Ectodermal cell (in vitro differentiated cells): ENCODE data around the gene OR2V1.
"Not testable (repeated sequence)": the region's sequence is repeated elsewhere in the genome, so short reads cannot be mapped to it uniquely, and the experiment has no call there.

Experiments used
- H3K27ac ChIP-seq: 2 replicates; pipeline ENCODE4 v1.7.0; 2013; ENCODE audit warnings: mild to moderate bottlenecking, low read depth, low read length; ENCODE audit not compliant: insufficient read depth, poor library complexity, severe bottlenecking
- H3K27me3 ChIP-seq: 2 replicates; pipeline ENCODE4 v1.7.0; 2013; ENCODE audit warnings: mild to moderate bottlenecking, low read length; ENCODE audit not compliant: insufficient read depth, control insufficient read depth, poor library complexity, severe bottlenecking
- H3K36me3 ChIP-seq: one replicate; pipeline ENCODE4 v1.7.0; 2013; ENCODE audit warnings: low read length; ENCODE audit not compliant: control insufficient read depth, insufficient read depth
- H3K4me1 ChIP-seq: one replicate; pipeline ENCODE4 v1.7.0; 2013; ENCODE audit warnings: low read length; ENCODE audit not compliant: control insufficient read depth, insufficient read depth
- H3K4me3 ChIP-seq: 2 replicates; pipeline ENCODE4 v1.7.0; 2013; ENCODE audit warnings: low read depth, low read length, control low read depth; ENCODE audit not compliant: insufficient read depth
- H3K9me3 ChIP-seq: 2 replicates; pipeline ENCODE4 v1.7.0; 2013; ENCODE audit warnings: mild to moderate bottlenecking, low read length, moderate library complexity; ENCODE audit not compliant: control insufficient read depth
- WGBS, 2 experiments: methylation state at CpG; one replicate each; pipeline ENCODE4 v1.1.7; 2013; ENCODE audit warnings: missing lambda C conversion rate in 2 of 2; 5-methylcytosine and 5-hydroxymethylcytosine counted together

The OR2V1 gene

GRCh38 chr5:181104606-181105390 is 26.2 kb downstream of the OR2V1 start:
- H3K4me1 ChIP-seq, H3K36me3 ChIP-seq, H3K4me3 ChIP-seq, H3K27ac ChIP-seq, H3K9me3 ChIP-seq: not testable (repeated sequence)
- WGBS, 2 experiments, result 45 to 49% methylated on average over 10 to 14 of the region's 20 CpGs
- peaks cover 38% of the 10 kb centered on the region for H3K27me3 ChIP-seq

DNA sequence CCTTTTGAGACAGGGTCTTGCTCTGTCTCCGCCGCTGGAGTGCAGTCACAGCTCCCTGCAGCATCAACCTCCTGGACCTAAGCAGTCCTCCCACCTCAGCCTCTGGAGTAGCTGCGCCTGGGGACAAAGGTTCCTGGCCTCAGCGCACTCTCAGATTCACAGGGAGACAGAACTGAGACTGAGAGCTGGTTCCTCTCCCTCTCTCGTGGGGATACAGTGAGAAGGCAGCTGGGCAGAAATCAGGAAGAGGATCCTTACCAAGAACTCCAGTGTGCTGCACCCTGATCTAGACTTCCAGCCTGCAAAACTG is 26.8 kb downstream of the OR2V1 start:
- H3K27me3 ChIP-seq, result peaks cover 44% of the 10 kb centered on the region
- not testable (repeated sequence) for H3K4me3 ChIP-seq, H3K36me3 ChIP-seq, H3K4me1 ChIP-seq, H3K9me3 ChIP-seq, H3K27ac ChIP-seq
- WGBS, 2 experiments, result 36 to 39% methylated on average over 5 of the region's 5 CpGs

DNA sequence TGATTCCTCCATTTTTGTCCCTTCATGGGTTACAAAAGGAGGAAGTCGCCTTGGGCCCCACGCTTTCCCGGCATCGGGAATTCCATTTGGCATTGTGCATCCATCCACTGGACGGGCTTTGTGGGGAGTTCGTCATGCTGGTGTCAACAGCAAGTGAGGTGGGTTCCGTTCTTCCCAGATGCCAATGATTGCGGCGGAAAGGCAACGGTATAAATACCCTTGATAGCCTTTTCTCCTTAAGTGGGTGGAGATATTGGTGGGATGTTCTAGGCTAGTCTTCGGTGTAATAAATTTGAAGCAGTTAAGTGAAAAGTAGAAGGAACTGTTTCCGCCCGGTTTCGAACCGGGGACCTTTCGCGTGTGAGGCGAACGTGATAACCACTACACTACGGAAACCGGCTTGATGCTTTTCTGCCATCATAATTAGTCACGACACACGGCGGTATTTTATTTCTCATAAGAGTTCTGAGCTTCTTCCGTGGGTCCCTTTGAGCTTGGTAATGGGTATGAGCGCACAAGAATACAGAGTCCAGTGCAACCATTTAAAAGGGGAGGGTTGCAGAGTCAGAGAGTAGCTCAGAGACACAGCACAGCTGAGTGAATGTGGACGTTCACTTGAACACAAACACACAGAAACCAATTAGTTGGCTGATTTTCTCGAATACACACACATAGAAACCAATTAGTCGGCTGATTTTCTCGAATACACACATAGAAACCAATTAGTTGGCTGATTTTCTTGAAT is 28.9 kb downstream of the OR2V1 start:
- H3K9me3 ChIP-seq, H3K4me3 ChIP-seq, H3K36me3 ChIP-seq, H3K27ac ChIP-seq, H3K4me1 ChIP-seq: not testable (repeated sequence)
- H3K27me3 ChIP-seq, result peaks cover 48% of the 10 kb centered on the region
- no CpG with 5 or more reads among the region's 30 CpGs for WGBS, 2 experiments

DNA sequence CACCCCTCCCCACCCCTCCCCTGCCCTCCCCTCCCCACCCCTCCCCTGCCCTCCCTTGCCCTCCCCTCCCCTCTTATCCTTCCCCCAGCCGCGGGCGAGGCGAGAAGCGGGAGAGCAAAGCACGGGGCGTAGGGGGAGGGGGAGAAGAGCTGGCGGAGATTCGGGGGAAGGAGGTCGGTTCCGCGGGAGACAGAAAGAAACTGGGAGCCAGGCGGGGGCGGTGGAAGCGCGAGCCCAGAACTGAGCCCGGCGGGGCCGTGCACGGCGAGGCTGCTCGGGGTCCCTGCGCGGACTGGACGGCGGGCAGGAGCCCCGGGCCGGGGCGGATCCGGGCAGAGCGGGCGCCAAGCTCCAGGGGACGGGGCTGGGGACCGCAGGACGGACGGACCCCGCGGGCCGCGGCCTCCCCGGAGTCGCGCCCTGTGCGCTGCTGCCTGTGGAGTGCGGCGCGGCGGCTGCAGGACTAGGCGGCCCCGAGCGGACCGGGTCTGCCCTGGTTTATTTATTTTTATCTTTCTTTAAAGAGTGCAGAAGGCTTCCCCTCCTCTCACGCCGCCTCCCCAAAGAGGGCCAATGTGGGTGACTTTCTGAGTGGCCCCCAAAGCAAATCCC is 29.8 kb downstream of the OR2V1 start:
- not testable (repeated sequence) for H3K9me3 ChIP-seq, H3K4me3 ChIP-seq, H3K36me3 ChIP-seq, H3K4me1 ChIP-seq, H3K27ac ChIP-seq
- 7% methylated on average over 7 of the region's 54 CpGs; no CpG with 5 or more reads in 1 of the 2 experiments for WGBS, 2 experiments
- peaks cover 43% of the 10 kb centered on the region for H3K27me3 ChIP-seq

- Histone ChIP-seq H3K27ac (no peak overlapping the region), H3K4me3 (peak overlapping the region; percentile 4), H3K4me1 (no peaks in the 10 kb centered on the region), H3K36me3 (no peaks in the 10 kb centered on the region), H3K27me3 (peaks cover 35% of the 10 kb centered on the region), H3K9me3 (no peaks in the 10 kb centered on the region)
- 32% methylated on average over 56 to 57 of the region's 62 CpGs for WGBS, 2 experiments
Measured at GRCh38 chr5:181100121-181100875, 30.7 kb downstream of the OR2V1 start.

DNA sequence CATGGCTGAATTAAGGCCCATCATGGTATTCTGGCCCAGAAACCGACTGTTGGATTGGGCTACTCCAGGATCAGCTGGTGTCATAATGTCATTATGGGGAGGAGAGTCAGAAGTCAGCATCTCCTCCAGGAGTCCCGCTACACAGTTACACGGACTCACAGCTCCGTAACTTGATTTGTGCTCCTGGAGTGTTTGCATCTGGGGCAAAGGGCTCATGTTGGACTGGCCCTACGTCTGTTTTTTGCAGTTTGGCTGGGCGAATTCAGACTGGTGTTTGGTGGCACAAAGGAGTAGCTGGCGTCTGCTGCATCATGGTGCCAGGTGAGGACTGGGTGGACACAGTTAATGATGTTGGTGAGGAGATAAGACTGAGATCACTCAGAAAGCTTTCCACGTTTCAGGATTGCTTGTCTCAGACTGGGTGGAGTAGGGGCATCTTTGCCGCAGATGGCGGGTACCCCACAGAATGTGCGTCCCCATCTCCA is 31.3 kb downstream of the OR2V1 start:
- no peaks in the 10 kb centered on the region for H3K4me1 ChIP-seq
- WGBS, 2 experiments, result 66 to 67% methylated on average over 11 of the region's 11 CpGs
- H3K9me3 ChIP-seq, result no peaks in the 10 kb centered on the region
- no peak overlapping the region for H3K27ac ChIP-seq
- no peaks in the 10 kb centered on the region for H3K36me3 ChIP-seq
- H3K4me3 ChIP-seq, result no peak overlapping the region
- peaks cover 29% of the 10 kb centered on the region for H3K27me3 ChIP-seq

GRCh38 chr5:181098762-181099601 is 32.0 kb downstream of the OR2V1 start:
- no peak overlapping the region for H3K4me3 ChIP-seq
- H3K36me3 ChIP-seq, result no peaks in the 10 kb centered on the region
- H3K4me1 ChIP-seq, result no peaks in the 10 kb centered on the region
- H3K27ac ChIP-seq, result no peak overlapping the region
- no peaks in the 10 kb centered on the region for H3K9me3 ChIP-seq
- H3K27me3 ChIP-seq, result peaks cover 23% of the 10 kb centered on the region
- WGBS, 2 experiments, result 41 to 45% methylated on average over 21 of the region's 22 CpGs

- not testable (repeated sequence) for H3K4me1 ChIP-seq, H3K27ac ChIP-seq, H3K36me3 ChIP-seq, H3K4me3 ChIP-seq, H3K9me3 ChIP-seq
- peaks cover 21% of the 10 kb centered on the region for H3K27me3 ChIP-seq
- WGBS, 2 experiments, result no CpG with 5 or more reads among the region's 56 CpGs
Measured at GRCh38 chr5:181097759-181098491, 33.0 kb downstream of the OR2V1 start.

DNA sequence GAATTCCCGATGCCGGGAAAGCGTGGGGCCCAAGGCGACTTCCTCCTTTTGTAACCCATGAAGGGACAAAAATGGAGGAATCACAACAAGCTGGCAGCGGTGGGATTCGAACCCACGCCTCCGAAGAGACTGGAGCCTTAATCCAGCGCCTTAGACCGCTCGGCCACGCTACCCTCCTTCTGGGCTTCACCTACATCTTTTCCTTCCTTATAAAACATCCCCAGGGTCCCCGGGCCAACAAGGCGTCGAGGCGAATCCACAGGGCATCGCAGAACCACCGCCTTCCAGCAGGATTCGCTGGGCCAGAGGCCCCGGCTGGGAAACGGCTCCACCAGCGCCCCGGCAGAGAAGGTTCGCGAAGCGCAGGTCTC is 33.6 kb downstream of the OR2V1 start:
- no CpG with 5 or more reads among the region's 26 CpGs for WGBS, 2 experiments
- not testable (repeated sequence) for H3K36me3 ChIP-seq, H3K4me3 ChIP-seq, H3K4me1 ChIP-seq, H3K27ac ChIP-seq, H3K9me3 ChIP-seq
- H3K27me3 ChIP-seq, result peaks cover 21% of the 10 kb centered on the region
